GM12865 (cell line): ENCODE measurements around the gene CENPF.

Experiments
- DNase-seq: peaks from one replicate; pipeline ENCODE4 v3.0.0; 2010; ENCODE audit warnings: low read depth
- H3K4me3 ChIP-seq: 2 replicates; pipeline ENCODE4 v1.5.1; 2011; ENCODE audit warnings: mild to moderate bottlenecking, low read depth, low read length, control low read depth
- CTCF ChIP-seq: IDR thresholded peaks from 2 replicates; pipeline ENCODE4 v1.5.1; 2011; ENCODE audit warnings: low read length, control low read depth, low read depth, inconsistent platforms; ENCODE audit not compliant: insufficient read depth; ENCODE audit errors: missing control alignments

Gene CENPF

GRCh38 chr1:214579183-214579582 lies 23.8 kb upstream of the CENPF start:
- no peak for DNase-seq
- no peak overlapping the region for H3K4me3 ChIP-seq
- TF ChIP-seq CTCF, result no peak

- no peak for TF ChIP-seq CTCF
- no peak overlapping the region for H3K4me3 ChIP-seq
- no peak for DNase-seq
Measured at GRCh38 chr1:214581785-214582184, 21.2 kb upstream of the CENPF start.

GRCh38 chr1:214582289-214582891 lies 20.6 kb upstream of the CENPF start:
- no peak overlapping the region for H3K4me3 ChIP-seq
- no peak for TF ChIP-seq CTCF
- no peak for DNase-seq

GRCh38 chr1:214583113-214583512 lies 19.9 kb upstream of the CENPF start:
- TF ChIP-seq CTCF, result no peak
- H3K4me3 ChIP-seq, result no peak overlapping the region
- no peak for DNase-seq

GRCh38 chr1:214583824-214584554 lies 19.0 kb upstream of the CENPF start:
- H3K4me3 ChIP-seq, result no peak overlapping the region
- TF ChIP-seq CTCF, result no peak
- DNase-seq, result no peak

- peak; percentile 18 for DNase-seq
- TF ChIP-seq CTCF, result peak; percentile 59
- no peak overlapping the region for H3K4me3 ChIP-seq
Measured at GRCh38 chr1:214584805-214585766, 17.9 kb upstream of the CENPF start.
